NCI-H510A (cell line): ENCODE data around the gene SPEN.
"Not testable (repeated sequence)": the region's sequence is repeated elsewhere in the genome, so short reads cannot be mapped to it uniquely, and the experiment has no call there.

Experiments
- DNase-seq: peaks from one replicate; lab custom pipeline; 2025; lab: John Stamatoyannopoulos, UW

SPEN gene

DNA sequence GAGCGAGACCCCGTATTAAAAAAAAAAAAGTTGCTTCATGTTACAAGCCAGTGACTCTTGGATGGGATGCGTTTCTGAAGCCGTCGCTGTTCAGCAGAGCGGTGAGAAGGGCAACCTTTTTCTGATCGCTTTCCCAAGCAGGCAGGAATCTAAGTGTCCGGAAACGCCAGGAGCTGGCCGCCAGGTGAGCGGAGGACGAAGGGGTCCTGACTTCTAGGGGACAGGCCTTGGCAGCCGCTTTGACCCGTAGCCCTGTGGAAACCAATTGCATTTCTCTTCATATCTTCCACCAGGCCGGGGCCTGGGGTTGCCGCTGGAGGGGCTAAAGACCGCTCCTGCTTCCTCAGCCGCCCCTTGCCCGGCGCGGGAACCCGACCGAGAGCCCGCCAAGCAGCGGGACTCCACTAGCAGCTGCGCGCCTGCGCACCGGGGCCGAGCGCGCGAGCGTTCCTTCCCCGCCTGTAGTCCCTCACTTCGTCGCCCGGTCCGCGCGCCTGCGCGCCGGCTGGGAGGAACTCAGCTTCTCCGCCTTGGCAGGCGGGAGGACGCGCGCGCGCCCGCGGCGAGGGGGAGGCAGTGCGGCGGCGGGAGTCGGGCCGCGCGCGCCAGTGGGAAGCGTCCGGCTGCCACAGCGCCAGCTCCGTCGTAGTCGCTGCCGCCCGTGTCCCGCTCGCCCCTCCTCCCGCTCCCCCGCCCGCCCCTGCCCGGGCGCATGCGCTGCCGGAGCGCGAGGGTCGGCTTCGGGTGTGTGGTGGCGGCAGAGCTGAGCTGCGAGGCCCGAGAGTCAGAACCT is at the start of gene SPEN:
Gene SPEN (plus strand): TSS at position 608 of the 793 bp plus-strand sequence. CDS start 361 bp downstream, outside the sequence.
- DNase-seq, result peak; percentile 99

DNA sequence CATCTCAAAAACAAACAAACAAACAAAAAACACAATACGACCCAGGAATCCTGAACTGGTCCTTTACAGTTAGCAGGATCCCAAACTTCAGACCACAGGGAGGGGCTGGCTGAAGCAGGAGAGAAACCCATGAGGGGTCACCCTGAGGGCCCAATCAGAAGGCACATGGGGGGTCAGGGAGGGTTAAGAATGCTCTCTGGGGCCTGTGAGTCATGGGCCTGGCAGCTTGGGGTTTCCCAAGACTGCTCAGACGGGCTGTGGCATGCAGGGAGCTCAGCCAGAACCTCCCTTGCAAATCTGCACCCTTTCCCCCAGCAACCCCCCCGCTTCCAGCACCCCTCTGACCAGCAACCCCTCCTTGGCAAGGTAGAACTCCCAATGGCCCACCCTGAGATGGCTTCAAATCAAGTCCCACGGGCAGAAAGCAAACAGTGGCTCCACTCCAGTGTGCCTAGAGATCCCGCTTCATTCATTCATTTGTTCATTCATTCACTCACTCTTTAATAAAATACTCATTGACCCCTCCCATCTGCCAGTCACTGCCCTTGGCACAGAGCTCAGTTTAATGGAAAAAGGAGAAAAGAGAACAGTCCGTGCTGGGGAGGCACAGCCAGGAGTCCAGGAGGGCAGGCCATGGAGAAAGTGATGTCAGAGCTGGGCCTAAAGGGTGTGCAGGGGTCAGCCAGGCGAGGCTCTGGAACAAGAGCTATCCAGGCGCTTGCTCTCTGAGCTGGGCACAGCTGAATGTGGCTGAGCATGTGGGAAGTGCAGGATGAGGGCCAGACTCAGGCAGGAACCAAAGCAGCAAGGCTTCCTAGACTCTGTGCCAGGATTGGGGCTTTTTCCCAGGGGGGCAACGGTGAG is 48.3 kb upstream of the SPEN start:
- no peak for DNase-seq

- peak; percentile 61 for DNase-seq
These were observed 47.3 kb upstream of the SPEN start for GRCh38 chr1:15799928-15800835.

GRCh38 chr1:15802234-15802965 is 45.1 kb upstream of the SPEN start:
- no peak for DNase-seq

DNA sequence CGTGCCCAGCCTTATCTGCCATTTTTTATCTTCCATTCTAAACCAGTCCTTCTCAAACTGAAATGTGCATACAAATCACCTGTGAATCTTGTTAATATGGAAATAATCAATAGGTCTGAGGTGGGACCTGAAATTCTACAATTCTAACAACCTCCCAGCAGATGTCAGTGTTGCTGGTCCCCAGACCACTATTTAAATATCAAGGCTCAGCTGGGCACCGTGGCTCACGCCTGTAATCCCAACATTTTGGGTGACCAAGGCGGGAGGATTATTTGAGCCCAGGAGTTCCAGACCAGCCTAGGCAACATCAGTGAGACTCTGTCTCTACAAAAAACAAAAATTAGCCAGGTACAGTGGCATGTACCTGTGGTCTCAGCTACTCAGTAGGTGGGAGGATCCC is 44.1 kb upstream of the SPEN start:
- DNase-seq, result no peak

- DNase-seq, result no peak
These were observed 43.4 kb upstream of the SPEN start for GRCh38 chr1:15804060-15804459.

DNA sequence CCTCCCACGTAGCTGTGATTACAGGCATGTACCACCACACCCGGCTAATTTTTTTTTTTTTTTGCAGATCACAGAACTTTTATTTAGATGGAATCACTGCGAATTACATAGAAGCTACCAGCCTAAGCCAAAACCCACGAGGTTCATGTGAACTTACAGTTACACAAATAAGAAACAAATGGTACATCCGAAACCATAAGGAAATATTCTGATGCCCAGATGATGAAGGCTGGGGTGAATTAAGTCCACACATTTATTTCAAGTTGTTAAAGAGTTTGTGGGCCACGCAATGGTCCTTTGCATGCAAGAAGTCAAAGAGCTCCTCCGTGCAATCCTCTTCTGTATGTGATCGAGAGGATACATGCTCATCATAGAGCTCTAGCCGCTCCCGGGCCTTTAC is 40.4 kb upstream of the SPEN start:
- DNase-seq, result no peak

DNA sequence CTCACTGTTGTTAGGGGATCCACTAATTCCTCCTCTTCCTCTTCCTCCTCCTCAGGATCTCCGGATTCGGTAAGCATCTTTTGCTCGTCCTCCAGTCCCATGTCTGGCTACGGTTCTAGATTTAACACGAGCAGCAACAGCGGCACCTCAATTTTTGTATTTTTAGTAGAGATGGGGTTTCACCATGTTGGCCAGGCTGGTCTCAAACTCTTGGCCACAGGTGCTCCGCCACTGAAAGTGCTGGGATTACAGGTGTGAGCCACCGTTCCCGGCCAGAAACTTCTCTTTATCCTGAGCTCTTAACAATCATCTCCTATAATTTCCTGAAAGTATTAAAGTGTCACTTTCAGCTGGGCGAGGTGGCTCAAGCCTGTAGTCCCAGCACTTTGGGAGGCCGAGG is 40.0 kb upstream of the SPEN start, which contains the start of gene UQCRHL:
Gene UQCRHL (minus strand): TSS at position 101 of the 400 bp plus-strand sequence. CDS start 0 bp downstream, at position 101.
- DNase-seq, result not testable (repeated sequence)

DNA sequence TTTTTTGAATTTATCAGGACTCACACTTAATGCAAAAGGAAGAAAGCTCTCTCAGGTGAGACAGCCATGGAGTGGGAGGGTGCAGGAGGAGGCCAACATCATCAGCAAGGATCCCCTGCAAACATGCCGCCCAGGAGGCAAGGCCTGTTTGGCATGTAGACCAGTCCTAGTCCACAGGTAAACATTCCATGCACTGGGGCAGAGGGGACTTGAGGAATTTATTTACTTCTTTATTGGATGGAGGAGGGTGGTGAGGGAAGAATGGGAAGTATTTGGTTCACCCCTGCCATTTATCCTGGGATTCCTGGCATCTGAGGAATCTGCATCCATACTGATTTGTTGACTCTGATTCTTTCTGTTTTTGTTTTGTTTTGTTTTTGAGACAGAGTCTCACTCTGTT is 38.6 kb upstream of the SPEN start:
- no peak for DNase-seq

- DNase-seq, result no peak
These were observed 37.4 kb upstream of the SPEN start for GRCh38 chr1:15810073-15810472.

DNA sequence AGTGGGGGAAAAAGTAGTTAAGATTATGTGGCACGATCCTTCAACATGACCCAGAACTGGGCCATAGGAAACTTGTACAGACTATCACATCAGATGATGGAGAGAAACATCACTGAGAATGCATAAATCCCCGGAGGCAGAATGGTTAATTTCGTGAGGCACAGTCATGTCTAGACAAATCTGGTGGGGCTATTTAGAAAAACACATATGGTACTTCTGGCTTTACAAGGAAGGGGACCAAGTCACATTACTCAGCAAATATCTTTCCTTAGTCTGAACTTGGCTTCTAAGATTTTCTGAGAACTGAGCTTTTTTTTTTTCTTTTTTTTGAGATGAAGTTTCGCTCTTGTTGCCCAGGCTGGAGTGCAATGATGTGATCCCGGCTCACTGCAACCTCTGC is 30.8 kb upstream of the SPEN start:
- DNase-seq, result no peak

DNA sequence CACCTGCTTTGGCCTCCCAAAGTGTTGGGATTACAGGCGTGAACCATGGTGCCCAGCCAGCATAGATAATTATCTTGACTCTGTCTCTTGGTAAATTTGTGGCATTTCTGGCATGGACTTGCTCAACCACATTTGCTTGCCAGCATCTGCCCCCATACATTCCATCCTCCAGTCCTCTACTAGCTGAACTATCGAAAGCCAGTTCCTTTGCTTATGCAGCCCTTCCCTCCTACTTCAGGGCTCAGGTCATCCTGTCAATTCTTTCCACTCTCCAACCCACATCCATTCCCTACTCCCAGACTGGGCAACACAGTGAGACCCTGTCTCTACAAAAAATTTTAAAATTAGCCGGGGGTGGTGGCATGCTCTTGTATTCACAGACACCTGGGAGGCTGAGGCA is 27.0 kb upstream of the SPEN start:
- no peak for DNase-seq

DNA sequence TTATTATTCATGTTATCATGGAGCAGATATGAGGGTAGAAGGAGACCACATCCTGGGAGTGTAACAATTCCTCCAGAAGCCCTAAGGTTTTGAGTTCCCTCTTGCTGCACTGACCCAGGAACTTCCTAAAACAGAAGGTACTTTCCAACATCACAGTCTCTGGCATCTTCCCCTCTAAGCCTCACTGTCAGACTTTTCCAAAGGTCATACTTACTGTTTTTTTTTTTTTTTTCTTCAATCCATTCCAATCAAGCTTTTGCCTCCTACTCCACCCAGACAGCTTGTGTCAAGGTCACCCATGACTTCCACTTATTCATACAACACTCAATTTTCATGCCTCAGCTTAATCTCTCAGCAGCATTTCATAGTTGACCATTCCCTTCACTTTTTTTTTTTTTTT is 21.7 kb upstream of the SPEN start:
- no peak for DNase-seq

GRCh38 chr1:15826810-15827507 is 20.5 kb upstream of the SPEN start:
- no peak for DNase-seq

GRCh38 chr1:15827567-15827966 is 19.9 kb upstream of the SPEN start:
- not testable (repeated sequence) for DNase-seq

DNA sequence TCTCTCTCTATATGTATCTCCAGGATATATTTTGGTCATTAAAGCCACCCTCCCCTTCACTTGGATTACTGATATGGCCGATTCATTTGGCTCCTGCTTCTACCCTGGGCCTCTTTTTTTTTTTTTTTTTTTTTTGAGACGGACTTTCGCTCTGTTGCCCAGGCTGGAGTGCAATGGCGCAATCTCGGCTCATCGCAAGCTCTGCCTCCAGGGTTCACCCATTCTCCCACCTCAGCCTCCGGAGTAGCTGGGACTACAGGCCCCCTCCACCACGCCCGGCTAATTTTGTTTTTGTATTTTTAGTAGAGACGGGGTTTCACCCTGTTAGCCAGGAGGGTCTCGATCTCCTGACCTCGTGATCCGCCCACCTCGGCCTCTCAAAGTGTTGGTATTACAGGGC is 18.6 kb upstream of the SPEN start:
- DNase-seq, result not testable (repeated sequence)

- DNase-seq, result no peak
These were observed 17.2 kb upstream of the SPEN start for GRCh38 chr1:15830258-15830657.

DNA sequence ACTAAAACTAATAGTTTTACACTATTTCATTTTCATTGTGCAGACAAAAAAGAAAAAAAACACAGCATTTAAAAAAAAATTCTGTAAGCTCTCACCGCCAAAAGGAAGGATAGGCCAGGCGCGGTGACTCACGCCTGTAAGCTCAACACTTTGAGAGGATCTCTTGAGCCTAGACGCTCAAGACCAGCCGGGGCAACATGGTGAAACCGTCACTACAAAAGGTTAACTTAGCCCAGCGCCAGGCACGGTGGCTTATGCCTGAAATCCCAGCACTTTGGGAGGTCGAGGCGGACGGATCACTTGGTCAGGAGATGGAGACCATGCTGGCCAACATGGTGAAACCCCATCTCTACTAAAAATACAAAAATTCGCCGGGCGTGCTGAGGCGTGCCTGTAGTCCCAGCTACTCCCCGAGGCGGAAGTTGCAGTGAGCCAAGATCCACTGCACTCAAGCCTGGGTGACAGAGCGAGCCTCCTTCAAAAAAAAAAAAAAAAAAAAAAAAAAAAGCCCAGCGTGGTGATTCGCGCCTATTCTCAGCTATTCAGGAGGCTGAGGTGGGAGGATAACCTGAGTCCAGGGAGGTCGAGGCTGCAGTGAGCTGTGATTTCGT is 14.3 kb upstream of the SPEN start:
- DNase-seq, result peak; percentile 88

- no peak for DNase-seq
These were observed 13.6 kb upstream of the SPEN start for GRCh38 chr1:15833842-15834405.
